ENCODE measurements around the gene PPT2.
"Not testable (repeated sequence)": the region's sequence is repeated elsewhere in the genome, so short reads cannot be mapped to it uniquely, and the experiment has no call there.

The PPT2 gene

DNA sequence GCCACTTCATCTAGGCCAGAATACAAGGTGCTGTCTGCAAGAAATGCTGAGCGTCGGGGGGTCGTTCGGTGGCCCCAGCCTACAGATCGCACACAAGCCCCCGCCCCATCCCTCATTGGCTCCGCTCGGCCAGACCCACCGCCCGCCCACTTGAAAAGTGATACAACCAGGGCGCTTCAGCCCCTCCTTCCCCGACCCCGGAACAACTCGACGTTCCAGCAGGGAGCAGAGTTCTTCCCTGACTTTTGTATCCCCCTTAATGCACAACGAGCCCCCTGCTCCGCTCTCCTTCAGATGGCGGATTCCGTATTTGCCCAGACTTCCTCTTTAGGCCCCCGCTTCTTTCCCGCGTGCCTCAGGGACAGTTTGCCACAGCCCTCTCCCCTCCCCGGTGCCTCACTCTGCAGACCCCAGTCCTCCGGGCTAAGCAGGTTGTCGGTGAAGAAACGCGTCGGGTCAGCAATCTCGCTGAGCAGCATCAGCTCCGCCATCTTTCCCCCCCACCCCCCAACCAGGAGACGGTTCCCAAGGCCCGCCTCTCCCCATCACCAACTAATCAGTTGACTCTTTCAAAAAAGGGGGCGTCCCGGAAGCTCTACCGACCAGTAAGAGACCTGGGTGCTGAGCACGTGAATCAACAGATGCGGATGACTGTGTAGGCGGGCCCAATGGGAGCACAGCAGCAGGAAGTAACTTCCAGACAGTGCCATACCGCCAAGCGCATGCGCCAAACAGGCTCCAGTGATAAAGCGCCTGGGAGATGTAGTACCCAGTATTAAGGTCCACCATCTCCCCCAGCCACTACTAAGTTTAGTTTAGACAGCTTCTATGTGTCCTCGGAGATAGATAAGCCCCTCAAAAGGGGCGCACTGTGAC is 26.0 kb upstream of the PPT2 start, which contains the start of gene ATF6B:
ATF6B (minus strand) TSS at position 530 of the 876 bp plus-strand sequence; CDS start at position 491, 39 bp downstream.
- peak; percentile 95 for DNase-seq

DNA sequence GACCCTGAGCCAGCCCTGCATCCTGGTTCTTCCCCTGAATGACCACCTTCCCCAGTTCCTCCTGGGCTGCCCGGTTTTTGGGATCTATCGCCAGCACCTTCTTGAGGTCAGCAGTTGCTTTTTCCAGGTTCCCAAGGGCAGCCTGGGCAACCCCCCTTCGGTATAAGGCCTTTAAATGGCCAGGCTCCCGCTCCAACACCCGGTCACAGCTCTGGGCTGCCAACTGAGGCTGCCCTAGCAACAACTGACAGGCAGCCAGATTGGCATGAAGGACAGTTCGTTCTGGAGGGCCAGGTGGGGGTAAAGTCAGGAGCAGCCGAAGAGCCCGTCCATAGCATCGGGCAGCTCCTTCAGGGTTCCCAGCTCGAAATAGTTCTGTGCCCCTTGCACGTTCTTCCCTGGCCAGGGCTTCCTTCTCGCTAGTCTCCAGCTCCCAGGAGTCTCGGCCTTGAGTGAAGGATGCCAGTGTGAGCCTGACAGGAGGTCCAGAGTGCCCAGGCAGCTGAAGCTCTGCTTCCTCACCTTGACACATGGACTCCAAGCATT is 25.1 kb upstream of the PPT2 start:
- no peak for DNase-seq

DNA sequence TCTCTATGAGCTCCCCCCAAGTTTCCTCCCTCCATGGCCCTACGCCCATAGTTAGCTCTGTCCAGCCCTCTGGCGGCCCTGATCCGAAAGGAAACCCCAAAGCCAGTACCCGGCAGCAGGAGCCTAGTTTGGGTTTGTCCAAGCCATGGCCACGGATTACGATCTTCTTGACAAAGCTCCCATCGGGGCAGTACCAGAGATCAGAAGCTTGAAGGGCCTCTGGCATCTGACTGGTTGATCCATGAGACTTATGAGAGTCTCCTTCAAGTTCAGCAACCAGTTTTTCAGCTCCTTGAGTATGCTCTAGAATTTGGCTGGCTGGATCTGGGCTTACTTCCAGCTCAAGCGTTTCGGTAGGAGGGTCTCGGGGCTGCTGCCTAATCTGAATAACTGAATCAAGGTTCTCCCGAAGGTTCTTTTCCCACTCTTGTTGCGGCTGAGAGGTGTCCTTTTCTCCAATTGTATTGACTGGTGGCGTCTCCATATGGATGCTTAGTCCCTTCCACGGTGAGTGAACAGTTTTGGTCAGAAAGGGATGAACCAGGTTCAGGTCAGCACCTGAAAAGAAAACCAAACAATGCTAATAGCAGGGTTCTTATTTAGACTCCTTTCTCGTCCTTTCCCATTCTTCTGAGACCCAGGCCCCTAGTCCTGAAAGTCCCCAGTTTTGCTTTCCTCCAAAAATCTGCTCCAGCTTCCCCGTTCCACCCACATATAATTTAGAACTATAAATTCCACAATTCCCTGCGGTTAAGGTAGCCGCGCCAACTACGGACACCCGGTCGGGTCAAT is 24.4 kb upstream of the PPT2 start:
- no peak for DNase-seq

- no peak for DNase-seq
These were observed 22.4 kb upstream of the PPT2 start for GRCh38 chr6:32131439-32131948.

DNA sequence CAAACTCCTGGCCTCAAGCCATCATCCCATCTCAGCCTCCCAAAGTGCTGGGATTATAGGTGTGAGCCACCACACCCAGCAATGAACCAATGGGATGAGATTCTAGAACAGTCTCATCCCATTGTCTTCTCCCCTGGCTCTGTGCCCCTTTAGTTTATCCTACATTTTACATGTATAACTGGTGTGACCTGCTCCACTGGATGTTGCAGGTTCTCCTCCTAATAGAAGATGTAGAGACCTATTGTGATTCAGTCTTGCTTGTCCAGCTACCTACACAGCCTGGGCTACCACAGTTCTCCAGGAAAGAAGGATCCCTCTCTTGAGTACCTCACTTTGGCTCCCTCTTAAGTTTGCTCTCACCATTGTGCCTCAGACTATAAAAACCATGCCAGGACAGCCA is 21.8 kb upstream of the PPT2 start:
- DNase-seq = no peak

- no peak for DNase-seq
These were observed 20.2 kb upstream of the PPT2 start for GRCh38 chr6:32133786-32134185.

DNA sequence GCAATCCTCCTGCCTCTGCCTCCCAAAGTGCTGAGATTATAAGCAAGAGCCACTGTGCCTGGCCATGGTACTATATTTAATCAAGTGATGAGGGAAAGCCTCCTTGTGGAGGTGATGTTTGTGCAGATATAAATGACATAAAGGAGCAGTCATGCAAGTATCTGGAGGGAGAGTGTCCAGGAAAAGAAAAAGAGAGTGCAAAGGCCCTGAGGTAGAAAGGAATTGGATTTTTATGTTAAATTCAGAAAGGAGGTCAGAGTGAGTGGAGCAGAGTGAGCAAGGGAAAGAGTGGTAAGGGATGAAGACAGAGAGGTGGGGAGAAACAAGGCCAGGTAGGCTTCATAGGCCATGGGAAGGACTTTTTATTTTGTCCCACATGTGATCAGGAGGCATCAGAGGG is 16.5 kb upstream of the PPT2 start:
- no peak for DNase-seq

DNA sequence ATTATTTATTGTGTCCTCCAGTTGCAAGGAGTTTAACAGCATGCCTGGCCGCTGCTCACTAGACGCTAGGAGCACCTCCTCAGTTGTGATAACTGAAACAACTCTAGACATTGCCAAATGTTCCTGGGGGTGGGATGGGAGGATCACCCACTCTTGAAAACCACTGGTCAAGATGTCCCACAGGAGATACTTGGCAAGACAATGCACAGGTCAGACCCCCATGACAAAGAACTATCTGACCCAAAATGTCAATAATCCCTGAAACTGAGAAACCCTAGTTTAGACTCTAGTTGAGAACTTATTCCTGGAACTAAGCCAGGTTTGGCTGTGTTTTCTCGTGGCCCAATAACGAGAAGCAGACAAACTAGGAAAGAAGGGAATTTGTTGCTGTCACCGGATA is 14.4 kb upstream of the PPT2 start:
- DNase-seq = no peak

DNA sequence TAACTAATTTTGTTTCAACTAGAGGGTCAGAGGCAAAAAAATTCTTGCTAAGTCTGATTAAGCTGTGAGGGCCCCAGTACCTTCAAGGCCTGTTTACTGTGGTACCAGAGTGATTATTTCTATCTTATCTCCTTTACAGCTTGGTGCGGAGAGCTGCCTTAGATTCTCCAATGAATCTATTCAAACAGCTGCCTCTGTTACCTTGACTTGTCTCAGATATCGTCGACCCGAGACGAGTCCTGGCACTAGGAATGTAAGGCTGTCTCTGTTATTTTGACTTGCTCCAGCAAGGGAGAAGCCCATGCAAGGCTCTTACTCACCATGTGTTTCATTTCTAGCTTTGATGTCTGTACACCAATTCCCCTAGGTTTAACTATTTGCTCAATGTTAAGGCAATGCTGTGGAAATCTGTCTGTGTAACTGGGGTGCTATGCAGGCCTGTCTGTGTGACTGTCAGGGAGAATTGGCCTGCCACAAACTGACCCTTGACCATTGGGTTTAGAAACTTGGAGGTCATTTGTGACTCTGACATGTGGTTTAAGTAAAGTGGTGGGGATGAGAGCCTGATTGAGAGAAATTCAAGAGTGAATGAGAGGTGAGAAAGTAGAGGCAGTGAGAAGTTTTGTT is 13.4 kb upstream of the PPT2 start:
- DNase-seq = no peak

GRCh38 chr6:32144238-32144637 is 9.7 kb upstream of the PPT2 start:
- not testable (repeated sequence) for DNase-seq

GRCh38 chr6:32146287-32146686 is 7.7 kb upstream of the PPT2 start:
- no peak for DNase-seq

GRCh38 chr6:32146687-32147086 is 7.3 kb upstream of the PPT2 start:
- no peak for DNase-seq

GRCh38 chr6:32147401-32148132 is 6.4 kb upstream of the PPT2 start:
- DNase-seq = no peak

DNA sequence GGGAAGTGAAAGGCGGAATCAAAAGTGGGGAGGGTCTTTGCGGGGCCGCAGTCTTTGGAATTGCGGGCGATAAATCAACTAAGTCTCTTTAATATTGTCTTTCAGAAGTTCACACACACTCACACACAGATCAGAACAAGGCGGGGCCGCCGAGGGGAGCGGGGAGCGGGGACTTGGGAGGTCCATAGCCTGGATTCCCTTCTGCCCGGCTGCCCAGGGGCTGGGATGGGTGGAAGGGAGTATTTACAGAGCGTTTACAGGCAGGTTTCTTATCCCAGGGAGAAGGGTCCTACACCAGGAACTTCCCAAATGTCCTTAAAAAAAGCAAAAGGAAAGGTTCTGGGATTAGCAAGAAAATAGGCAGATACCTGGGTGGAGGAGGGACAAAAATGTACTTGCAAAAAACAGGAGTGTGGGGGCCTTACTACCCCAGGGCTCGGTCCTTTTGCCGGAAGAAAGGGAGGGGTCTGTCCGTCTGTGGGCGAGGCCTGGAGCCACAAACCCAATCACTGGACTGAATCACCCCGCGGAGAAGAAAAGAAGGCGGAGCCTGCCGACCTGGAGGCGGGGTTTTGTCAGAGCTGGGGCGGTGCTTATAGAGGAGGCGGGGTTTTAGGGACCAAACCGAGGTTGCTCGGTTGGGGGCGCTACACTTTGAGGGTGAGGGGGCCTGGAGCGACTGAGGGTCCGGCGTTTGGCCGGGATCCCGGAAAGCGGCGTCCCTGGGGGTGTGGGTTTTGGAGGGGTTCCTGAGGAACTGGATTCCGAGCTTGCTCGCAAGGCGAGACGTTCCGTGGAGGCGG is 5.5 kb upstream of the PPT2 start:
- DNase-seq = peak; percentile 61

DNA sequence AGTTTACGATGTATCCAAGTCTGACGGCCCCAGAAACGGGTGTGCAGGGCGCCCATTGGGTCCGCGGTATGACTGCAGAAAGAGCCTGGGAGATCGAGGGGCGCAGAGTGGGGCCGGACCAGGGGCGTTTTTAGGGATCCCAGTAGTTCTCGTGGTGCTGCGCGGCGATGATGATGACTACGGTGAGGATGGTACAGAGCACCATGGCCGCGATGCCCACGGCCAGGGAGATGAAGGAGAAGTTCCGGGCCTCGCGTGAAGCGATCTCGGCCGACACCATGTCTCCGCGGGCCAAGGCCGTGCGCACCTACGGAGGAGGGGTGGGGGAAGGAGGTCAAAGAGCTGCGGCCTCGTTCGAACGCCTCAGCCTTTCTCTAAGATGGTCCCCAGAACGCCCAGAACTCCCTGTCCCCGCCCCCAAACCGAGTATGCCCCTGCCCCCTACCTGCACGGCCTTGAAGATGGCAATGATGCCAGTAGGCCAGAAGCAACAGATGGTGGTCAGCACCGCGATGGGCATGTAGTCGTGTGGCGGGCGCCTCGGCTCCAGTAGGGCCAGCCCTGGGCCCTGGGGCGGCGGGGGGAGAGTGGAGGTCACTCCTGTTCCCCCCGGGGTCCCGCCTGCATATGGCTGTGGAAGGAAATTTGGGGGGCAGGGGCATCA is 4.7 kb upstream of the PPT2 start:
- no peak for DNase-seq

- no peak for DNase-seq
These were observed 3.7 kb upstream of the PPT2 start for GRCh38 chr6:32149932-32150870.

GRCh38 chr6:32151181-32151862 is 2.6 kb upstream of the PPT2 start:
- DNase-seq = no peak

DNA sequence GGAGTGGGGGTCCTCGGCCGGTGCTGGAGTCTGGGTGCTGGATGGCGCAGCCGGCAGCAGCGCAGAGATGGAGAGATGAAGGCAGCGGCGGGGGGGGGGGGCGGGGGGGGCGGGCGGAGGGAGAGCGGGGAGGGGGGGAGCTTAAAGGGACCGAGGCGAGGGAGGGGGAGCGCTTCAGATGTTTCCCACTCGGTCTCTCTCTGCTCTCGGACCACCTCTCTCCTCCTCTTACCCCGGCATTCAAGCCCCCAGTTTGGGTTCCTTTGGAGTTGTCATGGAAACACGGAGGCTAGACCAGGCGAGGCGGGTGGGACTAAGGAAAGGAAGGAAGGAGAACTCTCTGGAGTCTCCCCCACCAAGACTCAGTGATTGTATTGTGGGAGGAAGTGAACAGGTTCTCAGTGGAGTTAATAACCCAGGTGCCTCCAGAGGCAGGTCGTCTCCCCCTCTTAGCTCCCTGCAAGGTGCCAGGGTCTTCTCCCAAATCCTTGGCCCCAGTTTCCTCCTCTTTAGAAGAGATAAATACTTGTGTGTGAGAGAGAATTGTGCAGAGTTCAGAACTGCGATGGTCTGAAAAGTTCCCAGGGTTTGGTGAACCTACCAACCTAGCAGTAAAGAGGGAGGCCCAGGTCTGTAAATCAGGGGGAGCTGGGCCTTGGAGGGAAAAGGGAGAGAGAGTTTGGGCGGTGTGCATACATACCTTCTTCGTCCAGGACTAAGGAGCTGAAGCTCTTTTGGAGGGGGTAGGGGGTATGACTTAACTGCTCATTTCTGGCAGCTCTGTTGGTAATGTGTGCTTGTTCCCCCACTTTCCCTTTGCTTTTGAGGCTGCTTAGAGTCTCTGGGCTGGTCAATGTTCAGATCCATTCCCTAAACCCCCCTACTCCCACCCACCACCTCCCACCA is 1.8 kb upstream of the PPT2 start, which contains the start of gene PRRT1:
PRRT1 (minus strand) TSS at position 77 of the 906 bp plus-strand sequence. CDS start 112 bp downstream, outside the sequence.
- DNase-seq = no peak
